Sigmoid colon (tissue), 4 donors: ENCODE measurements around the gene PQBP1.

Experiments used
- CTCF ChIP-seq, 4 experiments: fragments of 450-650 bp in 3 of 4; fragments of 200-600 bp in 1 of 4; IDR thresholded peaks; one replicate each; pipeline ENCODE4 v1.5.1; 2016 to 2019; ENCODE audit warnings: antibody characterized with exemption in 4 of 4, mild to moderate bottlenecking in 3 of 4, moderate library complexity in 2 of 4
- POLR2A ChIP-seq, 2 donors: fragments of 450-650 bp; IDR thresholded peaks; one replicate each; pipeline ENCODE4 v1.6.1; 2016; ENCODE audit warnings: antibody characterized with exemption in 2 of 2, mild to moderate bottlenecking in 2 of 2, moderate library complexity in 2 of 2
- POLR2AphosphoS5 ChIP-seq, 4 donors: sonication (generic); formaldehyde crosslinking; IDR thresholded peaks; one replicate each; pipeline ENCODE4 v1.6.1; 2017; ENCODE audit warnings: antibody characterized with exemption in 4 of 4

GRCh38 chrX:48917139-48918001 lies 19.6 kb downstream of the PQBP1 start:
- TF ChIP-seq CTCF (IDR thresholded peaks at IDR 0.05): peak; percentile 82 to 88 (median 84)
- no peak for TF ChIP-seq POLR2A (IDR thresholded peaks at IDR 0.05)
- TF ChIP-seq POLR2AphosphoS5 (IDR thresholded peaks at IDR 0.05): peak in 2 of 4 donors; percentile 9 to 46
